Stimulated activated CD4-positive, alpha-beta T cell treated with anti-CD3 and anti-CD28 coated beads, Interleukin-4, amount 100 ng/mL, for 4 hours (primary cell): ENCODE results near the gene TMEM229B.
"Not testable (repeated sequence)": the region's sequence is repeated elsewhere in the genome, so short reads cannot be mapped to it uniquely, and the experiment has no call there.

Source experiments
- DNase-seq, 2 experiments: peaks; one replicate each; pipeline ENCODE4 v3.0.0-alpha.2; 2020

TMEM229B gene

DNA sequence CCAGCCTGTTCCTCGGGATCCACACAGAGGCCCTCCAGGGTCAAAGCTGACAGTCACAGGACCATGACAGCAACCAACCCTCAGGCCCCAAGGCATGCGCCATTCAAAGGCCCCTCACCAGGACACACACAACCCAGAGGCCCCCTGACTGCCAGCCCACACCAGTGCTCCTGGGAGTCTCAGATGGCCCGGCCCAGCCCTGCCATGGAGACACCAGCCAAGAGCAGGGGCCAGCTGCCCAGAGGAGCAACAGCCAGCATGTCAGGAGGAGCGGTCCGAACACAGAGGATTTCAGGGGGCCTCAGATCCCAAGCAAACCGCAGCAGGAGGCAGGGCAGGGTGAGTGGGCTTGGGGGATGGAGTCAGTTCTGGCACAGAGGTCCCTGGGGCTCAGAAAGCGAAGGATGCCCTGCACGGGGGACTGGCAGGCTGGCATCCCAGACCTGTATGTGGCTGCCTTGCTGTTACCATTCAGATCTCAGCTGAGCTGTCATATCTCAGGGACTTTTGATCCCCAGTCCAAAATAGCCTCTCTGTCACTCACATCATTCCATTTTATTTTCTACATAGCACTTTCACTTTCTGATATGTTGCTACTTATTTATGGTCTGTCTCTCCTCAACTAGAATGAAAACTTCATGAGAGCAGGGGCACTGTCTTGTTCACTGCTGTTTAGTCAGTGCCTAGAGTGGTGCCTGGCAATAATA, 4.8 kb downstream of the TMEM229B start:
- no peak for DNase-seq

- no peak for DNase-seq
Measured at GRCh38 chr14:67482231-67483164, 6.0 kb downstream of the TMEM229B start.

DNA sequence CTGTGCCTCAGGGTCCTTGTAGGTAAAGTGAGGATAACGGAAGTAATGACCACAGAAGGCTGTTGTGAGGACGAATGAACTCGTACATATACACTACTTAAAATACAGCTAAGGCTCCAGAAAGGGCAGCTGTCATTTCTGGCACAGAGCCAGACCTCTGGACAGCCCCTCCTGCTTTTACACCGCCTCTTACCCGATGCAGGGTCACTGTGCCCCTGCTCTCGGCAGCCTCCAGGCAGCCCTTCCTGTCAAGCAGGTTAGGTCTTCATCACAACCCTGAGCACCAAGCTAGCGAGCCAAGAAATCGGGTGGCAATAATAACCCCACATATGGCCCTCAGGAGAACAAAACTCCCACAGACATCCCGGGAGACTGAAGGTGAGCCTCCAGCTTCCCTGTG, 8.5 kb downstream of the TMEM229B start:
- no peak for DNase-seq

DNA sequence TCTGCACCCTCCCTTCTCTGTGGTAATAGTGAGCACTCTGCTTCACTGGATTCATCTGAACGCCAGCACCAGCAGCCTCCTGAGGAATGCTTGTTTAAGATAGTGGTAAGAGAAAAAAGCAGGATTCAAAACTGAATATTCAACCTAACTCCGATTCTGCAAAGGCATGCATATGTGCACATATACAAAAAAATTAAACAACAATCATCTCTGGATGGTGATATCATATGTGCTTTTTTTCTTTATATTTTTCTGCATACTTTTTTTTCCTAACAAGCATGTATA, 9.8 kb downstream of the TMEM229B start:
- DNase-seq = no peak

DNA sequence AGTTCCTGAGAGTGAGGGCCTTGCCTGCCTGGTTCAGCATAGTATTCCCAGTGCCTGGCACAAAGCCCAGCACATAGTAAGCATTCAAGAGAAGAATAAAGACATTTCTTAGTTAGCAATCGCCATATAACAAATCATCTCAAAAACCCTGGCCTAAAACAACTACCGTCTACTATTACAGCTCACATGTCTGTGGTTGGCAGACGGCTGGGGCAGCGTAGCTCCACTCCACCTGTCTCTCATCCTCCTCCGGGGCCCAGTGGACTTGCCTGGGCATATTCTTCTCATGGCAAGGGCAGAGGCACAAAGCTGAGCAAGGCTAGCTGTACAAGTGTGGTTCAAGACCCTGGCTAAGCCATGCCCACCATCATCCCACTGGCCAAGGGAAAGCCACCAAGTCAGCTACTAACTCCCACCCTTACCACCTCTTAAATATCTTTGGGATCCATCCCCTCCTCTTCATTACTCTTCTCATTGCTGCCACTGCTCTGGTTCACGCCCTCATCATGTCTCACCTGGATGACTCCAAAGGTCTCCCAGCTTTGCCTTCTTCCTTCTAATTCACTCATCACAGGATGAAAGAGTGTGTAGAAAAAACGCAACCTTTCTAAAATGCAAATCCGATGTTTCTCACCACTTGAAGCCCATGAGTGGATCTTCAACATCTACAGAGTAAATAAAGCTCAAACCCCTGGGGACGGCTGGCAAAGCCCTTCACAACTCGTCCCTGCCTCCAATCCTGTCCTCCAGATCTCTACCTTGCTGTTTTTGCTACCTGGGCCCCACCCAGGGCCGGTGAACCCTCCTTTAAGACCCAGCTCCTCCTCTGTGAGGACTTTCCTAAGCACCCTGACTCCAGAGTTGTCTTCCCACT, 10.4 kb downstream of the TMEM229B start:
- no peak for DNase-seq

GRCh38 chr14:67474366-67474765, 14.2 kb downstream of the TMEM229B start:
- DNase-seq = no peak

GRCh38 chr14:67473290-67474082, 15.0 kb downstream of the TMEM229B start:
- DNase-seq = no peak

DNA sequence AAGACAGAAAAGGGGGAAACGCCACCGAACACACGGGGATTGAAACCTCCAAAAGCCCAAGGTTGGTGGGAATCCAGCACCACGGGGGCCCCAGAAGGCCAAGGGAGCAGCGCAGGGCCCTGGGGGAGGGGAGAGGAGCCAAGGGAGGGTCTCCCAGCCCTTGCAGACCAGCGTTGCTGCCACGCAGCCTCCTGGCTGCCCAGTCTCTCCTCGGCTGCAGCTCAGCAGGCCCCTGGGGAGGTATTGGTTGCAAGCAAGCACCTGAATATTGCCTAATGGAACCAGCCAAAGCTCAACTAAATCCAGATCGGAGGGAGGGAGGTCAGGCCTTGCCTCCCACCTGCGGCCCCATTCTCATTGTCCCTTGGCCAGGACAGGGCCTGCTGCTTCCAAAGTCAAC, 15.8 kb downstream of the TMEM229B start:
- no peak for DNase-seq

- DNase-seq = no peak
Measured at GRCh38 chr14:67469954-67470353, 18.6 kb downstream of the TMEM229B start.

DNA sequence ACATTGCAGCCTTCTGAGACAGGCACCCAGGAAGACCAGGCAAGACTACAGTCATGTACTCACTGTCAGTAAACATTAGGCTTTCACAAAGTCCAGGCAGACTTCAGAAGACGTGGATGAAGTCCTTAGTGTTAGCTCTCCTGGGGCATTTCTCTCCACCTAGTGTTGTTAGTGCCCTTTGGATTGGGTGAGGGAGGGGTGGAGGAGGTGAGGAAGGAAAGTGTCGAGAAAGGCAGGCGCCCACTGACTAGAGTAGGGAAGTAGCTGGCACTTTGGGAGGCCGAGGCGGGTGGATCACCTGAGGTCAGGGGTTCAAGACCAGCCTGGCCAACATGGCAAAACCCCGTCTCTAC, 20.2 kb downstream of the TMEM229B start:
- no peak for DNase-seq

- DNase-seq = no peak
Measured at GRCh38 chr14:67467134-67467533, 21.4 kb downstream of the TMEM229B start.

DNA sequence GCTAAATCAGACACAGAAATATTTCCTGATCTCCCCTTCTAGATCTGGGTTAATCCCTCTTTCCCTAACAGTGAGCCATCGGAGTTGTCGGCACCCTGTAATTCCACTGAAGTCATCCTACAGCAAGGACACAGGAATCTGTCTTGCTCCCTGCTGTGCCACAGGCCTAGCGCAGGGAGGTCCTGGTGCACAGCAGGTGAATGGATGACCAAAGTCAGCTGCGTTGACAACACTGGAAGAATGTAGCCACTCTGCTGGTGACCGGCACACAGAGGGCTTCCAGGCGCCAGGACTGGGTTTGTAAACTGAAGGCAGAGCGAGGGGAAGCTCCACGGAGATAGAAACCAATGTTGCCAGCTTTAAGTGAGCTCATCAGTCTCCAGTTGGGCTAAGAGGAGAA, 23.6 kb downstream of the TMEM229B start:
- DNase-seq = no peak

- no peak for DNase-seq
Measured at GRCh38 chr14:67464377-67464776, 24.1 kb downstream of the TMEM229B start.

DNA sequence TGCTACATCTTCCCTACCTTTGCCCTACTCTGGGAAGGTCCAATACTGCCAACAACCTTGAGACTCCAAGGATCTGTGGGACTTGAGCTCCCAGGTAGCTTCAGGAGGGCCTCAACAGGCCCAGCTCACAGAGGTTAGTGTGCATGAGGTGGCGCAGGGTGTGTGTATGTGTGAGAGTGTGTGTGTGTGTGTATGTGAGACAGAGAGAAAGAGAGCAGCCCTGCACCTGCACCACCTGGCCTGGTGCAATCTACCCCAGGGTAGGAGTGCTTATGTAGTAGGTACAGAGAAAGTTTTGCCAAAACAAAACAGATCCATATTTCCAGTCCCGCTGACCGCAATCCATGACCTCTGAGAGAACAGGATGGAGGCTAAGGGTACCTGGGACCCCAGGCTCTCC, 24.6 kb downstream of the TMEM229B start:
- no peak for DNase-seq

DNA sequence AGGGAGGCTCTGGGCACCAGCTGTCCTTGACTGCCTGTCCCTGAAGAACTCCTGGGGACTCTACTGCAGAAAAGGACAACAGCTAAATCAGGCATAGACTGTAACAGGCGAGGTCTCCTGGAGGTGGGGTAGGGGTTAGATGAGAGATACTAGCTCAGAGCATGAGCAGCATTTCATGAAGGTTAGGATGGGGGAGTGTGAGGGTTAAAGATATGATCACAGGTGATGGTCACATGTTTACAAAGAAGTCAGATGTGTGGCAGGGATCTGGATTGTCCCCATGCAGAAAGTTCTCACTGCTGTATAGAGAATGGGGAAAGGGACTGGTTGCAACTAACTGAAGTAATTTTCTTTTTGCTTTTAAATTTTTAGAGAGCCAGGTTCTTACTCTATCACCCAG, 26.5 kb downstream of the TMEM229B start:
- no peak for DNase-seq

GRCh38 chr14:67461341-67461985, 27.1 kb downstream of the TMEM229B start:
- DNase-seq = no peak

DNA sequence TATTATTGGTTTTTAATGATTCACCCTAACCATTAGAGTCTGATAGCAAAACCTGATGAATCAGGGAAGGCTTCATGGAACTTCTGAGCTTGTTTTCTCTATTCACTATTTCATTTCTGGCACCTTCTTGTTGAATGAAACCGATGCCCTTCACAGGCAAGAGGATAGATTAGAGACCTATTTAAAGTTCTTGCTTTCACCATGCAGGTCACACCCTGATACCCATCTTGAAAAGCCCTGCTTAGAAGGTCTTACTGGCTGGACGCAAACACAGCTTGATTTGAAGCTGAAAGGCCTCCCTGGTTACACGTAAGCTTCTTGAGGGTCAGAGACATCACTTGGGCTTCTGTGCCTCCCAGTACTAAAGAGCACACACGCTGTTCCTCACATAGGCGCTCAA, 29.2 kb downstream of the TMEM229B start:
- DNase-seq = no peak

DNA sequence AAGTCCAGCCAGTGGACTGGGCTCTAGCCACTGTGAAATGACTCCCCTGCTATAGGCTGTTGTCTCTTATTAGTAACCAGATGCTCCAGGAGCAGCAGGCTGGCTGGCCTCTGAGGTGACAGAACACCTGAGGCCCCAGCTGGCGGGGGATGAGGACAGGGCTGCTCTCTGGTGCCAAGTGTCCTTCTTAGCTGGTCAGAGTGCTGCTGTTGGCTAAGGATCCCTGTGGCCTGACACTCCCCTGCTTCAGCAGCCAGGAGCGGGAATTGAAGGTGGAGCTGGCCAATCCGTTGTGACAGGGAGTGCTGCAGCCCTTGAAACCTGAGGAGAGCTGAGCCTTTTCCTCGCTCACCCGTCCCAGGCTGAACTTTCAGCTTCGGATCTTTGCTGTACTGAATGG, 30.7 kb downstream of the TMEM229B start:
- DNase-seq = no peak

DNA sequence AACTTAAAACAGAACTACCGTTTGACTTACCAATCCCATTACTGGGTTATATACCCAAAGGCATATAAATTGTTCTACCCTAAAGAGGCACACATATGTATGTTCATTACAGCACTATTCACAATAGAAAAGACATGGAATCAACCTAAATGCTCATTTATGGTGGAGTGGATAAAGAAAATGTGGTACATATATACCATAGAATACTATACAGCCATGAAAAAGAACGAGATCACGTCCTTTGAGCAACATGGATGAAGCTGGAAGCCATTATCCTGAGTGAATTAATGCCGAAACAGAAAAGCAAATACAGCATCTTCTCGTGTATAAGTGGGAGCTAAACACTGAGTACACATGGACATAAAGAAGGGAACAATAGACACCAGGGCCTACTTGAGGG, 31.8 kb downstream of the TMEM229B start:
- no peak for DNase-seq

DNA sequence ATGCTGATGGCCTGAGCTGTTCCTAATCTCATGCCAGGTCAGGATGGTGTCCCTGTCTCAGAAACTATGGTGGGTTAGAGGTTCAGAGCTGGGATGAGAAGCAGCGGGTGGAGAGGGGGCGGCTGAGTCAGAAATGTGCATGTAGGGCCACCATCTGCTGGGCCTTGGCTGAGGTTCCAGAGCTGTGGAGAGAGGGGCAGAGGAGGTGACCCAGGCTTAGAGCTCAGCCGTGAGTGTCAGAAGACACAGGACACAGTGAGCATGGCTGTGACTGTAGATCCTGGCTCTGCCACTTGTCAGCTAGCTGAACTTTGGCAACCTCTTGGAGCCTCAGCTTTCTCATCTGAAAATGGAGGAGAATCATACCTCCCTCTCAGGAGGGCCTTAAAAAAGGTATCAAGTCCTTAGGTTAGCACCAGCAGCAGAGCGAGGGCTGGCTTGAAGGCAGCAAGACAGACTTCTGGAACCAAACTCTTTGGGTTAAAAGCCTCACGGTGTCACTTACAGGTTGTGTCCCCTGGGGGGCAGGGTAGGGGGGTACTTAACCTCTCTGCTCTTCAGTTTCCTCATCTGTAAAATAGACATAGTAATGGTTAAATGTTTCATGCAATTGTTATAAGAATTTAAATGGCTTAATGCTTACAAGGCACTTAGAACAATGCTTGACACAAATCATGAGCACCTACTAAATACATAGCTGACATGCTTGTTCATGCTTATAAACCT, 34.8 kb downstream of the TMEM229B start:
- no peak for DNase-seq

GRCh38 chr14:67451667-67452066, 36.9 kb downstream of the TMEM229B start:
- DNase-seq = not testable (repeated sequence)

DNA sequence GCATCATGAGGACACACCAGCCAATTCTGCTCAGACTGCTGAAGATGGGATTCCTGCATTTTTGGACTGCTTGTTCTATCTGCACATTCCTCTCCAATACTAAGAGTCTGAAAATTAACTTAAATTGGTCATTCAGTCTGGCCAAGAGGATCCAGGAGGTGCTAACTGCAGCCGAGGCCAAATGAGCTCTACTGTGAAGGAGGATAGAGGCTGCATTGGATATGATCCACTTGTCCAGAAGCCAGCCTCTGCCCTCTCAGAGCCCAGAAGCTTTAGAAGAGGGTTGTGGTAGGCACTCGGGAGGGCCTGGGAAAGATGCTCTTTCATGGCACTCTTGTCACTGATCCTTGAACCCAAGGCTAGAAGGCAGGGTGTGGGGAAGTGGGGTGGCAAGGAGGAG, 39.4 kb downstream of the TMEM229B start:
- DNase-seq = no peak
